ENCODE data around the gene TMEM170B.

TMEM170B gene

DNA sequence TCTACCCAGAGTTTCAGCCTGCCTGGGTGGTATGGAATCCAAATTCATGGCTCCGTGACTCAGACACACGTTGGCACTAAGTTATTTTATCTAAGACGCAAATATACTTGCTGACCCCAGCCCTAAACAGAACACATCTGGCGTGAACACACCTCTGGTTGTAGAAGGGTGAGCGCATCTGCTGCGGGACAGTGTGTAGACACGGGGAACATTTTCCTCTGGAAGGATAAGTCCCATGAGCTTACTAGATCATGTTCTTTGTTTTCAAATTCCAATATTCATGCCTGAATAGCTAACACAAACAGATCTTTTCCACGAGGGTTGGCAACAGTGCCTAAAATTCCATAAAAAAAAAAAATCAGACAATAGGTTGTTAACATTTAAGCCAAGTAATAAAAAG lies 87.8 kb downstream of the TMEM170B start:
- ATAC-seq = no peak
- TF ChIP-seq SNAI2 (CRISPR knock-in tag; IDR thresholded peaks at IDR 0.05) (no peak), TOX (CRISPR knock-in tag; IDR thresholded peaks at IDR 0.05; ENCODE audit: borderline replicate concordance) (no peak), ZNF8 (CRISPR knock-in tag; IDR thresholded peaks at IDR 0.05) (no peak), ZFP3 (CRISPR knock-in tag; IDR thresholded peaks at IDR 0.05) (no peak), RARB (CRISPR knock-in tag; IDR thresholded peaks at IDR 0.05) (no peak), CSRNP3 (CRISPR knock-in tag; IDR thresholded peaks at IDR 0.05) (no peak)

- TF ChIP-seq RARB (CRISPR knock-in tag; IDR thresholded peaks at IDR 0.05) = no peak
- no peak for ATAC-seq
Measured at GRCh38 chr6:11626356-11626755, 88.8 kb downstream of the TMEM170B start.

DNA sequence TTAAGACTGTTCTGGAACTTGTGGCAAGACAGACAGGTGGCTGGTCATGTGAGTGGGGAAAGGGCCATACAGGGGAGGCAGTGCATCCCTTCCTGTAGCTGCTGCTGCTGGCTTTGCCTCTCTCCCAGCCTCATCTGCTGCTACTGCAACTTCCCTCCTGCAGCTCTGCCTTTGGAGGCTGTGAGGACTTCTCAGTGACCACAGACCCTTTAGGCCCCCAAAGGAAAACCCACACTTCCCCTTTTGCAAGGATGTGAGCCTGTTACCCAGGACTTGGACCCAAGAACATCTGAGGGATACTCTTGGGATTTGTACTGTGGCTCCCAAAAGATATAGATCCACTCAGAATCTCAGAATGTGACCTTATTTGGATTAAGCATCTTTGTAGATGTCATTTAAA lies 91.0 kb downstream of the TMEM170B start:
- TF ChIP-seq ZC3H10 (CRISPR knock-in tag; IDR thresholded peaks at IDR 0.05) = no peak
- no peak for TF ChIP-seq ZNF70 (CRISPR knock-in tag; IDR thresholded peaks at IDR 0.05)
- ATAC-seq = no peak

DNA sequence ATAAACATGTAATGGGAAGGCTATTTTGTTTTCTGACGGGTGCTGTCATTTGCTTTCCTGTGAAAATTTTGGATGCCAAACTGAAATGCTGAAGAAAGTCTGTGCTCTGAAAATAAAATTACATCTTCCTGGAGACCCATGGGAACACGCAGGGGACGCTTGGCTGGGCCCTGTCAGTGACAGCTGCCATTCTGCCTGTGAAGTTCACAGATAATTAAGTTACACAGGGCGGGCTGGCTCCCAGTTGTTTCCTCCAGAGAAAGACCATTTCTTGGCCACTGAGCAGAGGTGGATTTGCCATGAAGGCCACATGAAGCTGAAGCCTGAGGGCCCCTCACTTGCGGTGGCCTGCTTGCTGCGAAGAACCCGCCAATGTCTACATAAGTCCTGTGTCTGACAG lies 93.5 kb downstream of the TMEM170B start:
- TF ChIP-seq, protein P1, sequence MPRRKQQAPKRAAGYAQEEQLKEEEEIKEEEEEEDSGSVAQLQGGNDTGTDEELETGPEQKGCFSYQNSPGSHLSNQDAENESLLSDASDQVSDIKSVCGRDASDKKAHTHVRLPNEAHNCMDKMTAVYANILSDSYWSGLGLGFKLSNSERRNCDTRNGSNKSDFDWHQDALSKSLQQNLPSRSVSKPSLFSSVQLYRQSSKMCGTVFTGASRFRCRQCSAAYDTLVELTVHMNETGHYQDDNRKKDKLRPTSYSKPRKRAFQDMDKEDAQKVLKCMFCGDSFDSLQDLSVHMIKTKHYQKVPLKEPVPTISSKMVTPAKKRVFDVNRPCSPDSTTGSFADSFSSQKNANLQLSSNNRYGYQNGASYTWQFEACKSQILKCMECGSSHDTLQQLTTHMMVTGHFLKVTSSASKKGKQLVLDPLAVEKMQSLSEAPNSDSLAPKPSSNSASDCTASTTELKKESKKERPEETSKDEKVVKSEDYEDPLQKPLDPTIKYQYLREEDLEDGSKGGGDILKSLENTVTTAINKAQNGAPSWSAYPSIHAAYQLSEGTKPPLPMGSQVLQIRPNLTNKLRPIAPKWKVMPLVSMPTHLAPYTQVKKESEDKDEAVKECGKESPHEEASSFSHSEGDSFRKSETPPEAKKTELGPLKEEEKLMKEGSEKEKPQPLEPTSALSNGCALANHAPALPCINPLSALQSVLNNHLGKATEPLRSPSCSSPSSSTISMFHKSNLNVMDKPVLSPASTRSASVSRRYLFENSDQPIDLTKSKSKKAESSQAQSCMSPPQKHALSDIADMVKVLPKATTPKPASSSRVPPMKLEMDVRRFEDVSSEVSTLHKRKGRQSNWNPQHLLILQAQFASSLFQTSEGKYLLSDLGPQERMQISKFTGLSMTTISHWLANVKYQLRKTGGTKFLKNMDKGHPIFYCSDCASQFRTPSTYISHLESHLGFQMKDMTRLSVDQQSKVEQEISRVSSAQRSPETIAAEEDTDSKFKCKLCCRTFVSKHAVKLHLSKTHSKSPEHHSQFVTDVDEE (CRISPR knock-in tag; IDR thresholded peaks at IDR 0.05) = no peak
- no peak for TF ChIP-seq TCF4 (CRISPR knock-in tag; IDR thresholded peaks at IDR 0.05; ENCODE audit: borderline replicate concordance)
- TF ChIP-seq ISL1 (CRISPR knock-in tag; IDR thresholded peaks at IDR 0.05) = no peak
- no peak for TF ChIP-seq ZNF70 (CRISPR knock-in tag; IDR thresholded peaks at IDR 0.05)
- no peak for TF ChIP-seq OSR1 (CRISPR knock-in tag; IDR thresholded peaks at IDR 0.05)
- TF ChIP-seq, protein P2, sequence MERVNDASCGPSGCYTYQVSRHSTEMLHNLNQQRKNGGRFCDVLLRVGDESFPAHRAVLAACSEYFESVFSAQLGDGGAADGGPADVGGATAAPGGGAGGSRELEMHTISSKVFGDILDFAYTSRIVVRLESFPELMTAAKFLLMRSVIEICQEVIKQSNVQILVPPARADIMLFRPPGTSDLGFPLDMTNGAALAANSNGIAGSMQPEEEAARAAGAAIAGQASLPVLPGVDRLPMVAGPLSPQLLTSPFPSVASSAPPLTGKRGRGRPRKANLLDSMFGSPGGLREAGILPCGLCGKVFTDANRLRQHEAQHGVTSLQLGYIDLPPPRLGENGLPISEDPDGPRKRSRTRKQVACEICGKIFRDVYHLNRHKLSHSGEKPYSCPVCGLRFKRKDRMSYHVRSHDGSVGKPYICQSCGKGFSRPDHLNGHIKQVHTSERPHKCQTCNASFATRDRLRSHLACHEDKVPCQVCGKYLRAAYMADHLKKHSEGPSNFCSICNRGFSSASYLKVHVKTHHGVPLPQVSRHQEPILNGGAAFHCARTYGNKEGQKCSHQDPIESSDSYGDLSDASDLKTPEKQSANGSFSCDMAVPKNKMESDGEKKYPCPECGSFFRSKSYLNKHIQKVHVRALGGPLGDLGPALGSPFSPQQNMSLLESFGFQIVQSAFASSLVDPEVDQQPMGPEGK (CRISPR knock-in tag; IDR thresholded peaks at IDR 0.05; ENCODE audit: borderline replicate concordance) = no peak
- no peak for TF ChIP-seq ZFP30 (CRISPR knock-in tag; IDR thresholded peaks at IDR 0.05)
- no peak for TF ChIP-seq ZFP3 (CRISPR knock-in tag; IDR thresholded peaks at IDR 0.05)
- no peak for TF ChIP-seq ZNF565 (CRISPR knock-in tag; conservative IDR thresholded peaks at IDR 0.05; ENCODE audit: low read depth)
- no peak for ATAC-seq

- ATAC-seq = no peak
- TF ChIP-seq ARNTL (CRISPR knock-in tag; IDR thresholded peaks at IDR 0.05; ENCODE audit: borderline replicate concordance, low read depth) (no peak), CSDC2 (CRISPR knock-in tag; IDR thresholded peaks at IDR 0.05) (no peak), PPARA (CRISPR knock-in tag; IDR thresholded peaks at IDR 0.05; ENCODE audit: borderline replicate concordance) (no peak), CSRNP3 (CRISPR knock-in tag; IDR thresholded peaks at IDR 0.05) (no peak)
Measured at GRCh38 chr6:11631539-11631938, 94.0 kb downstream of the TMEM170B start.

- ATAC-seq = peak; percentile 26; the same call in 2 of the 3 replicates
- TF ChIP-seq, protein P2 (CRISPR knock-in tag; IDR thresholded peaks at IDR 0.05; ENCODE audit: borderline replicate concordance) = no peak
- TF ChIP-seq OSR1 (CRISPR knock-in tag; IDR thresholded peaks at IDR 0.05) = no peak
- no peak for TF ChIP-seq SNAI2 (CRISPR knock-in tag; IDR thresholded peaks at IDR 0.05)
- no peak for TF ChIP-seq CSRNP3 (CRISPR knock-in tag; IDR thresholded peaks at IDR 0.05)
- no peak for TF ChIP-seq ZNF8 (CRISPR knock-in tag; IDR thresholded peaks at IDR 0.05)
- TF ChIP-seq CSDC2 (CRISPR knock-in tag; IDR thresholded peaks at IDR 0.05) = no peak
- TF ChIP-seq ESRRG (CRISPR knock-in tag; IDR thresholded peaks at IDR 0.05) = no peak
- TF ChIP-seq ZFP3 (CRISPR knock-in tag; IDR thresholded peaks at IDR 0.05) = no peak
- TF ChIP-seq TCF4 (CRISPR knock-in tag; IDR thresholded peaks at IDR 0.05; ENCODE audit: borderline replicate concordance) = no peak
- TF ChIP-seq GLIS3 (CRISPR knock-in tag; IDR thresholded peaks at IDR 0.05) = no peak
- TF ChIP-seq ZFP30 (CRISPR knock-in tag; IDR thresholded peaks at IDR 0.05) = no peak
Measured at GRCh38 chr6:11632231-11632630, 94.7 kb downstream of the TMEM170B start.
